ENCODE results near the gene GRK6. TPM values are rescaled to one million over a fixed set of nuclear protein-coding genes. Genes with fewer than 3 reads are reported as not detected.

The GRK6 gene
- total RNA-seq, 3 donors from 2014 or later = 38.4 to 48.1 (median 46.7) TPM

DNA sequence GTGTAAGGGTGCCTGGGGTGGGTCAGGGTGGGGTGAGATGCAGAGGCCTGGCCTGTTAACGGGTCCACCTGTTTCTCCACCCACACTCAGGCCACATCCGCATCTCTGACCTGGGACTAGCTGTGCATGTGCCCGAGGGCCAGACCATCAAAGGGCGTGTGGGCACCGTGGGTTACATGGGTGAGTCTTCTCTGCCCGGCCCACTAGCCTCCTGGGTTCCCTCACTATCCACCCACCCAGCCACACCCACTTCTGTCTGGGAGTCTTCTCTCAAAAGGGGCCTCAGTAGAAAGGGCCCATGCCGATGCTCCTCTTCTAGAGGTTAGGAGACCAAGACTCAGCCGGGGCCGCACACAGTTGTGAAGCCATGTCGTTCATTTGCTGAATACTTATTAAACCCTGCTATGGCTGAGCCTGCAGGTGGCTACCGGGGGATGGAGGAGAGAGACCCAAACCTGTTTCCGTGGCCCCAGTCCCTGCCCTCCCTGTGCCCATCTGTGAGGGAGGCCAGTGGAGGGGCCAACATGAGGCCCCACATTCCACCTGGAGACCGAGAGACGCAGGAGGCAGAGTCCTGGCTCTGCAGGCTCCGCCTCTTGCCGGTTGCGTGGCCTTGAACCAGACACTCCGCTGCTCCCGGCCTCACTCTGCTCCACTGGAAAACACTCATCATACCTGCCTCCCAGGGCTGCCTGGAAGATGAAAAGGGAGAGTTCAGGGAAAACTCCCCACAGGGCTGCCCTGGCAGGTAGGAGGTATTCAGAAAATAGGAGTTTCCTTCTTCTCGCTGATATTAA, 8.7 kb downstream of the GRK6 start:
- ATAC-seq (no peak), DNase-seq (no peak)
- no peak overlapping the region for H3K4me3 ChIP-seq
- TF ChIP-seq, protein P1, sequence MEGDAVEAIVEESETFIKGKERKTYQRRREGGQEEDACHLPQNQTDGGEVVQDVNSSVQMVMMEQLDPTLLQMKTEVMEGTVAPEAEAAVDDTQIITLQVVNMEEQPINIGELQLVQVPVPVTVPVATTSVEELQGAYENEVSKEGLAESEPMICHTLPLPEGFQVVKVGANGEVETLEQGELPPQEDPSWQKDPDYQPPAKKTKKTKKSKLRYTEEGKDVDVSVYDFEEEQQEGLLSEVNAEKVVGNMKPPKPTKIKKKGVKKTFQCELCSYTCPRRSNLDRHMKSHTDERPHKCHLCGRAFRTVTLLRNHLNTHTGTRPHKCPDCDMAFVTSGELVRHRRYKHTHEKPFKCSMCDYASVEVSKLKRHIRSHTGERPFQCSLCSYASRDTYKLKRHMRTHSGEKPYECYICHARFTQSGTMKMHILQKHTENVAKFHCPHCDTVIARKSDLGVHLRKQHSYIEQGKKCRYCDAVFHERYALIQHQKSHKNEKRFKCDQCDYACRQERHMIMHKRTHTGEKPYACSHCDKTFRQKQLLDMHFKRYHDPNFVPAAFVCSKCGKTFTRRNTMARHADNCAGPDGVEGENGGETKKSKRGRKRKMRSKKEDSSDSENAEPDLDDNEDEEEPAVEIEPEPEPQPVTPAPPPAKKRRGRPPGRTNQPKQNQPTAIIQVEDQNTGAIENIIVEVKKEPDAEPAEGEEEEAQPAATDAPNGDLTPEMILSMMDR (IDR thresholded peaks at IDR 0.05) = no peak
- intact Hi-C loops (cut with DNase I, micrococcal nuclease) = no loop called here
- H3K4me1 ChIP-seq (ENCODE audit: low read depth) = peaks cover 10% of the 10 kb centered on the region
- H3K36me3 ChIP-seq (ENCODE audit: low read depth) = no peaks in the 10 kb centered on the region
- H3K9me3 ChIP-seq = no peaks in the 10 kb centered on the region

DNA sequence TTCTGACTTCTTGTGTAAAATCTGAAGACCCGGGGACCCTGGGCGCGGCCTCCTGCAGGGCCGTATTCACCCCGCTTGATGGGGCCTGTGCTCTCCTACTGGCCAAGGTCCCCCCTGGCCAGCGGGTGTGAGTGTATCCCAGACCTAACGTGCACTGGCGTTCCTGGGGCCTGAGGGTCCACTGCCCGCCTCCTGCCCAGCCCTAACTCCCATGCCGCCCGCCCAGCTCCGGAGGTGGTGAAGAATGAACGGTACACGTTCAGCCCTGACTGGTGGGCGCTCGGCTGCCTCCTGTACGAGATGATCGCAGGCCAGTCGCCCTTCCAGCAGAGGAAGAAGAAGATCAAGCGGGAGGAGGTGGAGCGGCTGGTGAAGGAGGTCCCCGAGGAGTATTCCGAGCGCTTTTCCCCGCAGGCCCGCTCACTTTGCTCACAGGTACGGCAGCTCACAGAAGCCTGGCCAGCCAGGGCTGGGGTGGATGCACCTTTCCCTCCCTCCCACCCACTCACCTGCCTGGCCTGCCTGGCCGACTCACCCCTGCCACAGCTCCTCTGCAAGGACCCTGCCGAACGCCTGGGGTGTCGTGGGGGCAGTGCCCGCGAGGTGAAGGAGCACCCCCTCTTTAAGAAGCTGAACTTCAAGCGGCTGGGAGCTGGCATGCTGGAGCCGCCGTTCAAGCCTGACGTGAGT, 9.5 kb downstream of the GRK6 start:
- no peak overlapping the region for H3K4me3 ChIP-seq
- H3K36me3 ChIP-seq (ENCODE audit: low read depth) = no peaks in the 10 kb centered on the region
- DNase-seq (no peak), ATAC-seq (no peak)
- intact Hi-C loops (cut with DNase I, micrococcal nuclease) = no loop called here
- peaks cover 10% of the 10 kb centered on the region for H3K4me1 ChIP-seq (ENCODE audit: low read depth)
- TF ChIP-seq, protein P1 (IDR thresholded peaks at IDR 0.05) = no peak
- no peaks in the 10 kb centered on the region for H3K9me3 ChIP-seq

DNA sequence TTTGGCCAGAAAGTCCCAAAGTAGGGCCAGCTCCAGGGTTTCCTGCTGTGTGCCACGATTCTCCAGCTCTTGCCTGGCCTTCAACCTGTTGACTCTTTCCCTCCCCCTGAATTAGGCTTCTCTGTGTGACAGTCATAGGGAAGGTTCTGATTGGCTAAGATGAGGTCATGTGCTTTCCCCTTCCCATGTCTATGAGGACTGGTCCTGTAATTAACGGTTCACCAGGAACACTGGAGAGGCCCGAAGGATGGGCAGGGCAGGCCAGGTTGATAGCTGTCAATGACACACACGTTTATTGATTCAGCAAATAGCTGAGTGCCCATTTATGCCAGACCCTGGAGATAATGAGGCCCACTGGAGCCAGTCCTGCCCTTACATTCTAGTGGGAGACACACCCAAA, 11.1 kb downstream of the GRK6 start:
- Histone ChIP-seq H3K9me3 (no peaks in the 10 kb centered on the region), H3K36me3 (ENCODE audit: low read depth) (no peaks in the 10 kb centered on the region), H3K4me1 (ENCODE audit: low read depth) (peaks cover 6% of the 10 kb centered on the region), H3K4me3 (no peak overlapping the region)
- TF ChIP-seq, protein P1 (IDR thresholded peaks at IDR 0.05) = no peak
- intact Hi-C loops (cut with DNase I, micrococcal nuclease) = no loop called here
- peak; percentile 7 for ATAC-seq
- DNase-seq = no peak

DNA sequence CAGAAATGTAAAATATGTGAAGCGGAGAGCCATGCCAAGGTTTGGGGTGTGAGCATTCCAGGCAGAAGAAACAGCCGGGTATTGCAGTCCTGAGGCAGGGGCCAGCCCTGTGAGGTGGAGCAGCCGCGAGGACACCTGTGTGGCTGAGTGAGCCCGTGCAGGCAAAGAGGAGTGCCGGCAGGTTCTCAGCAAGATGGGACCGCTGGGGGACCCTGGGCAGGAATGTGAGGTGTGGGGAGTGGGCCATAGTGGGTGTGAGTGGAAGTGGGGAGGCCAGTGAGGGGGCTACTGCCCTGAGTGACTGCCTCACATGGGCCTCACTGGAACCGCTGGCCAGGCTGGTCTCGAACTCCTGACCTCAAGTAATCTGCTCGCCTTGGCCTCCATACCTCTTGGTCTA, 12.0 kb downstream of the GRK6 start:
- no peak for ATAC-seq
- H3K36me3 ChIP-seq (ENCODE audit: low read depth) = no peaks in the 10 kb centered on the region

DNA sequence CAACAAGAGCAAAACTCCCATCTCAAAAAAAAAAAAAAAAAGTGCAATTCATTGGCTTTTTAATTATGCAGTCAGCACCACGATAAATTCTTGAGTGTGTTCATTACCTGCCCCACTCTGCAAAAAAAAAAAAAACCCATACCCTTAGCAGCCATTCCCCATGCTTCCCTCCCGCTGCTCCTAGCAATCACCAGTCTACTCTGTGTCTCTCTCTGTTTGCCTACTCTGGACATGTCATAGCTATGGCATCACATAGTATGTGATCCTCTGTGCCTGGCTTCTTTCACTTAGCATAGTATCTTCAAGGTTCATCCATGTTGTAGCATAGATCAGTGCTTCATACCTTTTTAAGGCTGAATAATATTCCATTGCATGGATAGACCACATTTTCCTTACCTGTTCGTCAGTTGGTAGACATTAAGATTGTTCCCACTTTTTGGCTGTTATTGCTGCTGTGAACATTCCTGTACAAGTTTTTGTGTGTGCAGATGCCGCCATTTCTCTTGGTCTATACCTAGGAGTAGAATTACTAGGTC, 13.1 kb downstream of the GRK6 start:
- no peaks in the 10 kb centered on the region for H3K9me3 ChIP-seq
- no peaks in the 10 kb centered on the region for H3K36me3 ChIP-seq (ENCODE audit: low read depth)
- DNase-seq = no peak
- intact Hi-C loops (cut with DNase I, micrococcal nuclease) = no loop called here
- H3K4me3 ChIP-seq = no peak overlapping the region
- no peaks in the 10 kb centered on the region for H3K4me1 ChIP-seq (ENCODE audit: low read depth)
- ATAC-seq = no peak
- TF ChIP-seq, protein P1 (IDR thresholded peaks at IDR 0.05) = no peak

More for the DNA sequence above, 12.0 kb downstream of the GRK6 start:
- TF ChIP-seq, protein P1 (IDR thresholded peaks at IDR 0.05) = no peak
- no peak for DNase-seq
- Histone ChIP-seq H3K4me3 (no peak overlapping the region), H3K4me1 (ENCODE audit: low read depth) (no peaks in the 10 kb centered on the region), H3K9me3 (no peaks in the 10 kb centered on the region)
- intact Hi-C loops (cut with DNase I, micrococcal nuclease) = no loop called here

Measured in mucosa of descending colon (tissue), 3 donors.